ENCODE measurements around the gene IFT122.

IFT122 gene

GRCh38 chr3:129399145-129399894 lies 40.7 kb upstream of the IFT122 start:
- Histone ChIP-seq H3K4me3 (ENCODE audit: severe bottlenecking) (peak overlapping the region; percentile 50), H3K36me3 (ENCODE audit: low read depth) (peaks cover 6% of the 10 kb centered on the region), H3K9me3 (ENCODE audit: severe bottlenecking) (no peaks in the 10 kb centered on the region), H3K27me3 (ENCODE audit: insufficient read depth, poor library complexity, severe bottlenecking) (no peaks in the 10 kb centered on the region), H3K4me1 (ENCODE audit: insufficient read depth, poor library complexity, severe bottlenecking) (peaks cover 5% of the 10 kb centered on the region), H3K27ac (ENCODE audit: poor library complexity, severe bottlenecking) (peak overlapping the region; percentile 49)
- TF ChIP-seq CTCF (IDR thresholded peaks at IDR 0.05; ENCODE audit: poor library complexity, severe bottlenecking) = peak; percentile 96
- ATAC-seq (ENCODE audit: low read depth) (peak; percentile 86), DNase-seq (ENCODE audit: low spot score) (no peak)

GRCh38 chr3:129399895-129400357 lies 40.1 kb upstream of the IFT122 start:
- no peak for DNase-seq (ENCODE audit: low spot score)
- H3K4me3 ChIP-seq (ENCODE audit: severe bottlenecking) = peak overlapping the region; percentile 50
- no peak for ATAC-seq (ENCODE audit: low read depth)
- no peaks in the 10 kb centered on the region for H3K27me3 ChIP-seq (ENCODE audit: insufficient read depth, poor library complexity, severe bottlenecking)
- no peaks in the 10 kb centered on the region for H3K9me3 ChIP-seq (ENCODE audit: severe bottlenecking)
- peaks cover 6% of the 10 kb centered on the region for H3K36me3 ChIP-seq (ENCODE audit: low read depth)
- peak; percentile 70 for TF ChIP-seq CTCF (IDR thresholded peaks at IDR 0.05; ENCODE audit: poor library complexity, severe bottlenecking)
- H3K27ac ChIP-seq (ENCODE audit: poor library complexity, severe bottlenecking) = peak overlapping the region; percentile 49
- H3K4me1 ChIP-seq (ENCODE audit: insufficient read depth, poor library complexity, severe bottlenecking) = peaks cover 5% of the 10 kb centered on the region

GRCh38 chr3:129402210-129402609 lies 37.8 kb upstream of the IFT122 start:
- no peaks in the 10 kb centered on the region for H3K27me3 ChIP-seq (ENCODE audit: insufficient read depth, poor library complexity, severe bottlenecking)
- no peak for TF ChIP-seq CTCF (IDR thresholded peaks at IDR 0.05; ENCODE audit: poor library complexity, severe bottlenecking)
- ATAC-seq (ENCODE audit: low read depth) (no peak), DNase-seq (ENCODE audit: low spot score) (no peak)
- no peaks in the 10 kb centered on the region for H3K9me3 ChIP-seq (ENCODE audit: severe bottlenecking)
- peaks cover 5% of the 10 kb centered on the region for H3K4me1 ChIP-seq (ENCODE audit: insufficient read depth, poor library complexity, severe bottlenecking)
- H3K27ac ChIP-seq (ENCODE audit: poor library complexity, severe bottlenecking) = no peak overlapping the region
- H3K4me3 ChIP-seq (ENCODE audit: severe bottlenecking) = no peak overlapping the region
- H3K36me3 ChIP-seq (ENCODE audit: low read depth) = no peaks in the 10 kb centered on the region

GRCh38 chr3:129402616-129403015 lies 37.4 kb upstream of the IFT122 start:
- no peak for ATAC-seq (ENCODE audit: low read depth)
- Histone ChIP-seq H3K4me3 (ENCODE audit: severe bottlenecking) (no peak overlapping the region), H3K9me3 (ENCODE audit: severe bottlenecking) (no peaks in the 10 kb centered on the region), H3K4me1 (ENCODE audit: insufficient read depth, poor library complexity, severe bottlenecking) (peaks cover 5% of the 10 kb centered on the region), H3K27ac (ENCODE audit: poor library complexity, severe bottlenecking) (no peak overlapping the region), H3K36me3 (ENCODE audit: low read depth) (no peaks in the 10 kb centered on the region), H3K27me3 (ENCODE audit: insufficient read depth, poor library complexity, severe bottlenecking) (no peaks in the 10 kb centered on the region)
- no peak for TF ChIP-seq CTCF (IDR thresholded peaks at IDR 0.05; ENCODE audit: poor library complexity, severe bottlenecking)
- DNase-seq (ENCODE audit: low spot score) = no peak

- Histone ChIP-seq H3K4me3 (ENCODE audit: severe bottlenecking) (no peak overlapping the region), H3K27me3 (ENCODE audit: insufficient read depth, poor library complexity, severe bottlenecking) (no peaks in the 10 kb centered on the region), H3K36me3 (ENCODE audit: low read depth) (no peaks in the 10 kb centered on the region), H3K4me1 (ENCODE audit: insufficient read depth, poor library complexity, severe bottlenecking) (no peaks in the 10 kb centered on the region), H3K27ac (ENCODE audit: poor library complexity, severe bottlenecking) (no peak overlapping the region), H3K9me3 (ENCODE audit: severe bottlenecking) (no peaks in the 10 kb centered on the region)
- no peak for TF ChIP-seq CTCF (IDR thresholded peaks at IDR 0.05; ENCODE audit: poor library complexity, severe bottlenecking)
- DNase-seq (ENCODE audit: low spot score) (no peak), ATAC-seq (ENCODE audit: low read depth) (no peak)
Measured at GRCh38 chr3:129403450-129403849, 36.6 kb upstream of the IFT122 start.

Measured in RWPE2 (cell line).